B cell (primary cell): Measurements from ENCODE around the gene IL1RL2. TPM values are rescaled to one million over a fixed set of nuclear protein-coding genes. Genes with fewer than 3 reads are reported as not detected.

Experiments used
- ATAC-seq: fragments of 200-7000 bp; cut with Tn5 transposase; one replicate; pipeline ENCODE4 v1.10.0; 2021; ENCODE audit warnings: low read depth, mild to moderate bottlenecking, moderate number of reproducible peaks, moderate library complexity
- CTCF ChIA-PET: fragments of 350-600 bp; sonication (Branson Sonifier 250); formaldehyde crosslinking; loops from one replicate; lab custom pipeline; 2021; ENCODE audit warnings: antibody characterized with exemption, inconsistent platforms; lab: Charles Lee
- POLR2A ChIA-PET: fragments of 350-600 bp; sonication (Branson Sonifier 250); formaldehyde crosslinking; loops from one replicate; lab custom pipeline; 2021; ENCODE audit warnings: antibody characterized with exemption; lab: Charles Lee
- DNase-seq: peaks from one replicate; pipeline ENCODE4 v3.0.0; 2013
- H2AFZ ChIP-seq: 2 replicates; pipeline ENCODE4 v1.6.1; 2012; ENCODE audit warnings: mild to moderate bottlenecking, low read depth, low read length; ENCODE audit not compliant: insufficient read depth, poor library complexity, severe bottlenecking
- H3K27ac ChIP-seq, 2 donors: 1 replicate in 1 of 2; 2 replicates in 1 of 2; pipeline ENCODE4 v1.5.1; 2012 to 2013; ENCODE audit warnings: low read length in 2 of 2, mild to moderate bottlenecking in 2 of 2, moderate library complexity in 1 of 2
- H3K27me3 ChIP-seq, 4 experiments: fragments of 200-600 bp in 1 of 4; sonication (generic) in 1 of 4; replicated peaks in 1 of 4; 1 replicate in 2 of 4; 2 replicates in 2 of 4; pipeline versions ENCODE4 v1.6.1 to v1.7.0; 2013 to 2016; ENCODE audit warnings: low read length in 3 of 4, mild to moderate bottlenecking in 2 of 4, mixed read lengths in 1 of 4, moderate library complexity in 1 of 4; ENCODE audit not compliant: insufficient read depth in 4 of 4, control insufficient read depth in 3 of 4; ENCODE audit errors: control extremely low read depth in 1 of 4
- H3K36me3 ChIP-seq, 2 experiments: replicated peaks in 1 of 2; 1 replicate in 1 of 2; 2 replicates in 1 of 2; pipeline versions ENCODE4 v1.6.1 to v1.7.1; 2013; ENCODE audit warnings: low read length in 1 of 2; ENCODE audit not compliant: insufficient read depth in 2 of 2, control insufficient read depth in 1 of 2; ENCODE audit errors: control extremely low read depth in 1 of 2, extremely low read depth in 1 of 2
- H3K4me1 ChIP-seq, 2 donors: fragments of 200-600 bp in 1 of 2; sonication (generic) in 1 of 2; 1 replicate in 1 of 2; 2 replicates in 1 of 2; pipeline versions ENCODE4 v1.5.1 to v1.6.1; 2013 to 2017; ENCODE audit warnings: low read length in 2 of 2; ENCODE audit not compliant: control insufficient read depth in 2 of 2, insufficient read depth in 2 of 2
- H3K4me2 ChIP-seq: replicated peaks from 2 replicates; pipeline ENCODE3; 2012; ENCODE audit warnings: mild to moderate bottlenecking, low read depth, low read length; ENCODE audit not compliant: poor library complexity, severe bottlenecking
- H3K4me3 ChIP-seq, 5 experiments: fragments of 200-600 bp in 1 of 5; sonication (generic) in 1 of 5; 1 replicate in 3 of 5; 2 replicates in 2 of 5; pipeline versions ENCODE4 v1.5.1 to v1.7.0; 2011 to 2016; ENCODE audit warnings: low read length in 4 of 5, mild to moderate bottlenecking in 4 of 5, low read depth in 2 of 5, control low read depth in 1 of 5, moderate library complexity in 1 of 5; ENCODE audit not compliant: insufficient read depth in 1 of 5; ENCODE audit errors: control extremely low read depth in 1 of 5, extremely low read depth in 1 of 5
- H3K79me2 ChIP-seq: fragments of 200-600 bp; sonication (generic); one replicate; pipeline ENCODE4 v1.6.0; 2016; ENCODE audit warnings: low read length; ENCODE audit not compliant: control insufficient read depth, insufficient read depth
- H3K9ac ChIP-seq: fragments of 200-600 bp; sonication (generic); 2 replicates; pipeline ENCODE4 v1.6.1; 2017; ENCODE audit warnings: mild to moderate bottlenecking, low read length, moderate library complexity
- H3K9me3 ChIP-seq, 3 donors: one replicate each; pipeline versions ENCODE4 v1.6.1 to v1.7.1; 2013; ENCODE audit warnings: low read length in 2 of 3; ENCODE audit not compliant: control insufficient read depth in 2 of 3, insufficient read depth in 1 of 3; ENCODE audit errors: control extremely low read depth in 1 of 3
- H4K20me1 ChIP-seq: 2 replicates; pipeline ENCODE4 v1.6.0; 2012; ENCODE audit warnings: mild to moderate bottlenecking, low read length; ENCODE audit not compliant: insufficient read depth, control insufficient read depth, poor library complexity, severe bottlenecking
- H3K27ac Mint-ChIP-seq: one replicate; pipeline ENCODE4 v1.8.0; 2021; ENCODE audit warnings: mixed read lengths
- H3K27me3 Mint-ChIP-seq: one replicate; pipeline ENCODE4 v1.8.0; 2021; ENCODE audit warnings: mixed read lengths
- H3K4me1 Mint-ChIP-seq: one replicate; pipeline ENCODE4 v1.8.0; 2021; ENCODE audit warnings: mixed read lengths
- H3K4me3 Mint-ChIP-seq: one replicate; pipeline ENCODE4 v1.8.0; 2021; ENCODE audit warnings: mixed read lengths
- H3K9me3 Mint-ChIP-seq: one replicate; pipeline ENCODE4 v1.8.0; 2022; ENCODE audit warnings: mixed read lengths; ENCODE audit not compliant: insufficient read depth
- EZH2 ChIP-seq: IDR thresholded peaks from 2 replicates; pipeline ENCODE4 v1.6.1; 2012; ENCODE audit warnings: borderline replicate concordance, low read depth, mild to moderate bottlenecking, moderate library complexity, low read length; ENCODE audit not compliant: insufficient read depth, poor library complexity, severe bottlenecking
- WGBS: methylation state at CpG from one replicate; pipeline ENCODE4 v1.1.5; 2013; ENCODE audit warnings: missing lambda C conversion rate; ENCODE audit not compliant: insufficient coverage; 5-methylcytosine and 5-hydroxymethylcytosine counted together
- intact Hi-C: fragments of 100-400 bp; cut with micrococcal nuclease; formaldehyde crosslinking; loops from one replicate; pipeline ENCODE4 v1.10.0; 2022
- polyA plus RNA-seq: library from polyadenylated mRNA; depleted of rRNA; stranded (reverse); fragments of >200 nt; gene quantifications from 2 replicates; pipeline ENCODE4 v1.2.3, GENCODE V29; 2012
- total RNA-seq, 2 donors: library from RNA; stranded (reverse); fragments of 120-200 nt in 1 of 2; gene quantifications; 1 replicate in 1 of 2; 2 replicates in 1 of 2; pipeline versions ENCODE4 v1.2.3 to v1.2.4, GENCODE V29; 2013 to 2022
- TF ChIP-seq, protein P1 (sequence below): fragments of 200-600 bp; IDR thresholded peaks from one replicate; pipeline ENCODE4 v1.8.0; 2022; ENCODE audit warnings: antibody characterized with exemption, mild to moderate bottlenecking

The IL1RL2 gene
- total and polyA plus RNA-seq, 2 donors (not counting 1 experiment from before 2014, with no cell fraction given): not detected

DNA sequence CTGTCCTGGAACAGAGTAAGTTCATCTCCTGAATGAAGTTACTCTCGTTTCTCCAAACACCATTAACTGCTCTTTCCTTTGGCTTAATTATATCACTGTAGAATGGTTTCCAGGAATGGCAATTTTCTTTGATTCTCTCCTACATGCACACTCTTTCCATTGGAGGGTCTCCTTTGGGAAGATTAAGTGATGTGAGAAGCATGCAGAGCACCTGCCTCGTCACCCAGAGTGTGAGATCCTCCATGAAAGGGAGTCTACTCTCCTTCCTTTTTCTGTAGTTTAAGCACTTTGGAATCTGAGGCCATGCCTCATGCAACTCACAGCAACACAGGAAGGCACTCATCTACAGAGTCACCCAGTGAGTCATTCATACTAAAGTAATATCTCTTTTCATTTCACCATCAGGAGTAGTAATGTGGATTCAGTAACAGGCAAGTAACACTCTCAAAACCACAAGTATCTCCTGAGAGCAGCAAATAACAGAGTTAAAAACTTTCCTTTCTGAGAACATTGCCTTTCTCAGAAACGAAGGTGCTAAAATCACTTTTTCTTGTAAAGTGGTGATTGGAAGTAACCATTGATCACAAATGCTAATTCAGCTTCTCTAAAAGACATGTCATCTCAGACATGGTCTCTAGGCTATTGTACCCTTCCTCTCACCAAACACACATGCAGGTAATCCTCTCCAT lies 71.7 kb downstream of the IL1RL2 start:
- 50% methylated on average over 1 of the region's 3 CpGs for WGBS
- Mint-ChIP-seq H3K27me3 (peaks cover 18% of the 10 kb centered on the region), H3K4me3 (no peak overlapping the region), H3K4me1 (no peaks in the 10 kb centered on the region), H3K9me3 (no peaks in the 10 kb centered on the region), H3K27ac (no peak overlapping the region)
- no peaks in the 10 kb centered on the region for H3K79me2 ChIP-seq
- H3K4me3 ChIP-seq: no peak overlapping the region
- no peak for ATAC-seq
- H3K9me3 ChIP-seq: no peaks in the 10 kb centered on the region
- H3K4me2 ChIP-seq: no peak overlapping the region
- no peaks in the 10 kb centered on the region for H4K20me1 ChIP-seq
- intact Hi-C loops: no loop called here
- H3K4me1 ChIP-seq: no peaks in the 10 kb centered on the region
- POLR2A ChIA-PET: no interaction called here
- CTCF ChIA-PET: no interaction called here
- H3K27me3 ChIP-seq: no peaks in the 10 kb centered on the region
- H3K27ac ChIP-seq: no peak overlapping the region
- H3K9ac ChIP-seq: no peak overlapping the region
- no peaks in the 10 kb centered on the region for H3K36me3 ChIP-seq
- no peak for TF ChIP-seq EZH2
- TF ChIP-seq, protein P1, sequence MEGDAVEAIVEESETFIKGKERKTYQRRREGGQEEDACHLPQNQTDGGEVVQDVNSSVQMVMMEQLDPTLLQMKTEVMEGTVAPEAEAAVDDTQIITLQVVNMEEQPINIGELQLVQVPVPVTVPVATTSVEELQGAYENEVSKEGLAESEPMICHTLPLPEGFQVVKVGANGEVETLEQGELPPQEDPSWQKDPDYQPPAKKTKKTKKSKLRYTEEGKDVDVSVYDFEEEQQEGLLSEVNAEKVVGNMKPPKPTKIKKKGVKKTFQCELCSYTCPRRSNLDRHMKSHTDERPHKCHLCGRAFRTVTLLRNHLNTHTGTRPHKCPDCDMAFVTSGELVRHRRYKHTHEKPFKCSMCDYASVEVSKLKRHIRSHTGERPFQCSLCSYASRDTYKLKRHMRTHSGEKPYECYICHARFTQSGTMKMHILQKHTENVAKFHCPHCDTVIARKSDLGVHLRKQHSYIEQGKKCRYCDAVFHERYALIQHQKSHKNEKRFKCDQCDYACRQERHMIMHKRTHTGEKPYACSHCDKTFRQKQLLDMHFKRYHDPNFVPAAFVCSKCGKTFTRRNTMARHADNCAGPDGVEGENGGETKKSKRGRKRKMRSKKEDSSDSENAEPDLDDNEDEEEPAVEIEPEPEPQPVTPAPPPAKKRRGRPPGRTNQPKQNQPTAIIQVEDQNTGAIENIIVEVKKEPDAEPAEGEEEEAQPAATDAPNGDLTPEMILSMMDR: no peak
- no peak overlapping the region for H2AFZ ChIP-seq
- no peak for DNase-seq

DNA sequence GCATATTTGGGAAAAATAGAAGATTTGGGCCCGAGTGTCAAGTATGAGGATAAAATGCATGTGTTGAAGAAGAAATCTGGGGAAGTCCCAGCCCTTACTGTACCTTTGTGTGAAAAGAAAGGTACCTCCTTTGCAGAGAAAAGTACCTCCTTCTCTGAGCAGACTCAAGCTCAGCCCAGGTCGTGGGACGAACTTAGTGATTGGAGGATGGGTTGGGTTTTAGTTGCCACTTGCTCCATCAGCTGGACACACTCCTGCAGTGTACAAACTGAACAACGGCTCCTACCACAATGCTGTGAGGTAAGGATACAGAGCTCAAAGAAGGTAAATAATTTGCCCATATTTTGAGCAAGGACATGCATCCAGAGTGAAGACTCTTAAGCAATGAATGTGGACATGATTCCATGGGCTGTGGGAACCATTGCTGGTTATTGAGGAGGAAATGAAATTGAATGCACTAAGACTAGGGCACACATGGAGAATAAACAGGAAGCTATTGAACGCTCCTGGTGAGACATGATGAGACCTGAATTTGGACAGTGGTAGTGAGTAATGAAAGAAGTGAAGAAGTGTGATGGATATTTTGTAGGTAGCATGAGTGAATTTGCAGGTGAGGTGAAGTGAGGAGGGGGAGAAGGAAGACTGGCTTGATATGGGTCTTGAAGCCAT lies 74.8 kb downstream of the IL1RL2 start:
- H3K9me3 ChIP-seq: no peaks in the 10 kb centered on the region
- no peak overlapping the region for H3K27ac Mint-ChIP-seq
- intact Hi-C loops: no loop called here
- no peak overlapping the region for H3K9ac ChIP-seq
- no peak for DNase-seq
- H3K4me3 ChIP-seq: no peak overlapping the region
- H3K79me2 ChIP-seq: no peaks in the 10 kb centered on the region
- WGBS: 76% methylated on average over 2 of the region's 5 CpGs
- no peak for ATAC-seq
- no peaks in the 10 kb centered on the region for H4K20me1 ChIP-seq
- no peaks in the 10 kb centered on the region for H3K27me3 ChIP-seq
- peaks cover 14% of the 10 kb centered on the region for H3K27me3 Mint-ChIP-seq
- no peaks in the 10 kb centered on the region for H3K4me1 ChIP-seq
- CTCF ChIA-PET: interaction anchor here (0.7 to 1.5 kb wide), 2 partner anchors 10 to 21 kb away, joined by 3 read pairs; no protein-coding TSS in a partner anchor
- TF ChIP-seq EZH2: no peak
- TF ChIP-seq, protein P1: no peak
- no peak overlapping the region for H3K4me2 ChIP-seq
- no peak overlapping the region for H3K27ac ChIP-seq
- POLR2A ChIA-PET: no interaction called here
- H3K4me1 Mint-ChIP-seq: no peaks in the 10 kb centered on the region
- H3K4me3 Mint-ChIP-seq: no peak overlapping the region
- no peaks in the 10 kb centered on the region for H3K9me3 Mint-ChIP-seq
- no peak overlapping the region for H2AFZ ChIP-seq
- H3K36me3 ChIP-seq: no peaks in the 10 kb centered on the region
